Fibroblast of skin of back (primary cell): ENCODE results near the gene ZNF621. TPM values are rescaled to one million over a fixed set of nuclear protein-coding genes. Genes with fewer than 3 reads are reported as not detected.

Experiments used
- DNase-seq: peaks from one replicate; pipeline ENCODE4 v3.0.0-alpha.2; 2013
- polyA plus RNA-seq, 2 experiments: library from polyadenylated mRNA; unstranded; fragments of 120-200 nt; gene quantifications; one replicate each; pipeline ENCODE4 v1.2.1, GENCODE V29; 2013; ENCODE audit not compliant: insufficient read length in 2 of 2

Gene ZNF621
- polyA plus RNA-seq (2013, experiment 1 of 2; ENCODE audit: insufficient read length): 14.1 TPM
- polyA plus RNA-seq (2013, experiment 2 of 2; ENCODE audit: insufficient read length): 14.0 TPM

DNA sequence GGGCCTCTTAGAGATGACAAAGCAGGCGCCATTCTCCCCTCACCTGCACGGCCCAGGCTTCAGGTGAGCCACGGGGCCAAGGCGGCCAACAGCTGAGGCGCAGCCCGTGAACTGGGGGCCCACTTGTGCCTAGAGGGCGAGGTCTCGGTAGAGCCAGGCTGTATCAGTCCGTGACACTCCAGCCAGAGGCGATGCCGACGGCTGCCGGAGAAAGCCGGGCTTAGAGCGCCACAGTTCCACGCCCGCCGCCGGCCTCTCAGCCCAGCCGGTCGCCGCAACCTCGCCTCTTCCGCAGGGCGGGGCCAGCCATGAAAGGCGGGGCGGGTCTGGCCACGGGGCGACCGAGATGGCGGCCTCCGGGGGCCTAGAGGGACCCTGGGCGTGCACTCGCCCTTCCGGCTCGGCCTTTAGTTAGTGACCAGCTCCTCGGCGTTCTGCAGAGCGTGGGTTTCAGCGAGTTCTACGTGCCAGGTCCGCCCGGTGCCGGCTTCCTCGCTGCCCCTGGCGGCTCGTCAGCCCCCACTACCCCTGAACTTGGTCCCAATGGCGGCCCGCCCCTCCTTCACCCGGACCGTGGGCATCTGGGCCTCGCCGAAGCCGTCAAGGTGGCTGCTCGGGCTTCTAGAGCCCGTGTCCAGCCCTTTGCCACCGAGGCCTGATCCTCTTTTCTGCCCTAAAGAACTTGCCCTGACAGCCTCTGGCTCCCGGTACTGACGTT is at the start of gene ZNF621:
Gene ZNF621 (plus strand): TSS at position 393 of the 718 bp plus-strand sequence. CDS start 881 bp downstream, outside the sequence.
- peak; percentile 87 for DNase-seq

DNA sequence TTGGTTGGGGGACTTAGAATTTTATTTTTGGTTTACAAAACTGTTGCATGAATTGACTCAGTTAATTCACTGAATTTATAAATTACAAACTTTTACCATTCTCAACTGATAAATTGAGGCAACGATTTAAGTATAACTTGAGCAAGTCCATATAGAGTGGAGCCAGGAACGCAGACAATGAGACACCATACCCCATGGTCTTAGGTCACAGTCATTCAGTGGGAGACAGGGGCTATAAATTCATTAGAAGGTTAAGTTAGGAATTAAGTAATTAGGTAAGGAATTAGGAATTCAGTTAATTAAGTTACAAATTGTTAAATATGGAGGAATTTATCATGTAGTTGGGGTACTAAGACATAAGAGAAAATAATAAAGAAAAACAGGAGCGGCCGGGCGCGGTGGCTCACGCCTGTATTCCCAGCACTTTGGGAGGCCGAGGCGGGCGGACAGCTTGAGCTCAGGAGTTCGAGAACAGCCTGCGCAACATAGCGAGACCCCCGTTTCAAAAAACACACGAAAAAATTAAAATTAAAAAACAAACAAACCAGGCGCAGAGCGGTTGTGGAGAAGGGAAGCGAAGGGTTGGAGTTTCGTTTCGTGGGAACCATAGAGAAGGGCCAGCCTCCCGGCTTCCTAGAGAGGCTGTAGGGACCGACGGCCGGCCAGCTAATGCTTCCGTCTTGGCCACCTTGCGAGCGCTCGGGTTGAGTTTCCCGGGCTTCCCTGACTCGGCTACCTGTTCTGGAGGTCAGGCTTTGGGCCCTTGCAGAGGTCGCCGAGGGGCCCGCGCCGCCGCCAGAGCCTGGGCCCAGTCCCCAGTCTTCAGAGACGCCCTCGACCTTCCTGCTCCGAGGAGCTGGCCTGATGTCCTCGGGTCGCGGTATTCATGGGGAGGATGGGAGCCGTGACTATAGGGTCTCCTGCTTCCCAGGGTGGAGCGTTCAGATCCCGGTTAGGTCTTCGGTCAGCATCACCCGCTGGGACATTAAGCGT is 48.0 kb upstream of the ZNF621 start, which contains the start of gene ZNF619:
Gene ZNF619 (plus strand): TSS at position 645 of the 993 bp plus-strand sequence. CDS start 858 bp downstream, outside the sequence.
- DNase-seq: peak; percentile 77

DNA sequence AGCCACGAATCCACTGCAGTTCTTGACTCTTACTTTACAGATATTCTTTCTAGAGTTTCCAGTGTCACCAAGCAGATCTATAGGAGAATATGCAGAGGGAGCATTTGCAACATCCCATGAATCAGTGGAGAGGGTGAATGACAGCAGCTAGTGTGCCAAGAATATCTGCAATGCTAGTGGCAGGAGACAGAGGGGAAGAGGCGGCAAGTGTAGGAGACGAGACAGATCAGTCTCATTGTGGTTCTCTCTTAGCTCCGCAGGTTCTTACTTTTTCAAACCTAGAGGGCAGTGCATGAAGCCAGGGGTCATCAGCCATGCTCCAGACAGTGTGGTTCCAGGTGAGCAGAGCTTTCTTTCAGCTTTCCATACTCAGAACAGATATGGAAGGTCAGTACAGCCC is 47.1 kb upstream of the ZNF621 start:
- DNase-seq: peak; percentile 6

DNA sequence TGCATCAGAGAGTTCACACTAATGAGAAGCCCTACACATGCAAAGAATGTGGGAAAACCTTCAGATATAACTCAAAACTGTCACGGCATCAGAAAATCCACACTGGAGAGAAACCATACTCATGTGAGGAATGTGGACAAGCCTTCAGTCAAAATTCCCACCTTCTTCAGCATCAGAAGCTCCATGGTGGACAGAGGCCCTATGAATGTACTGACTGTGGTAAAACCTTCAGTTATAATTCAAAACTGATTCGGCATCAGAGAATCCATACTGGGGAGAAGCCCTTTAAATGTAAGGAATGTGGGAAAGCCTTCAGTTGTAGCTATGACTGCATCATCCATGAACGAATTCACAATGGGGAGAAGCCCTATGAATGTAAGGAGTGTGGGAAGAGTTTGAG is 37.6 kb upstream of the ZNF621 start:
- DNase-seq: no peak

DNA sequence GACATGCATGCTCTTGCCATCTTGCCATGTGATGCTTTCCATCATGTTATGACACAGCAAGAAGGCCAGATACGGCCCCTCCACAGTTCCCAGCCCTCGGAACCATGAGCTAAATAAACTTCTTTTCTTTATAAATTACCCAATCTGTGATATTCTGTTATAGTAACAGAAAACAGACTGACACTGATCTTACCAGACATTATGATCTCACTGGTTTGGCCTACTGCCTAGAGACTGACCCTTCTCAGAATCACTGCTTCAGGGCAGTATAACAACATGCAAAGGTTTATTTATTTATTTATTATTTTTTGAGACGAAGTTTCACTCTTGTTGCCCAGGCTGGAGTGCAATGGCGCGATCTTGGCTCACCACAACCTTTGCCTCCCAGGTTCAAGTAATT is 33.8 kb upstream of the ZNF621 start:
- DNase-seq: no peak

DNA sequence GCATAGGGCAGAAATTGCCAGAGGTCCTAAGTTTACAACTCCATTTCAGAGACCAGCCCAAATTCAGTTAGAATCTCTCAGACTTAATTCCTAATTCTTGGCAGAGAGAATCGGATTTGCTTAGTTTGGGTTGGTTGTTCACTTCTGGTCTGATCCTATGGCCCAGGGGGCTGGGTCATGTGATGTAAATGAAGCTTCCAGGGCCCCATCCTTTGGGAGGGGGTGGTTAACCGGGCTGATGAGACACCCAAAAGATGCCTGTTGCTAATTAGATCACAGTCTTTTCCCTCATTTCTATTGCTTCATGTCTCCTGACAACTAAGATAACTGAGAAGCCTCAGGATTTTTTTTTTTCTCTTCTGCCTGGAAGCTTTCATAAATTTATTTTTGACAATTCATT is 30.1 kb upstream of the ZNF621 start:
- no peak for DNase-seq

DNA sequence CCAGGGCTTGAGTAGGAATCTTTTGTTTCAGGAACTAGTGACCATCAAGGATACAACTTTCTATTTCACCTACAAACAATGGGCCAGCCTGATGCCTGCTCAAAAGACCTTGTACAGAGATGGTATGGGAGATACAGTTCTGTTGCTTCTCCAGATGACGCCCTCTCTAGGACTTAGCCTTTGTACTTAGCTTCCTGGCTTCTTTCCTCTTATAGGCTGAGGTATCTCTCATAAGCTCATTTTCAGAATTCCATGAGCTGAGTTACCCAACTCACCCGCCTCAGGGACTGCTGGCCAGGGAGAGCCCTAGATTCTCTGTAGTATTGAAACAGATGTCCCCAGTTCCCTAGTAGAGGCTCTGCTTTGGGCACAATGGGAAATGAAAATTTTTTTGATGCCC is 27.5 kb upstream of the ZNF621 start:
- DNase-seq: no peak

DNA sequence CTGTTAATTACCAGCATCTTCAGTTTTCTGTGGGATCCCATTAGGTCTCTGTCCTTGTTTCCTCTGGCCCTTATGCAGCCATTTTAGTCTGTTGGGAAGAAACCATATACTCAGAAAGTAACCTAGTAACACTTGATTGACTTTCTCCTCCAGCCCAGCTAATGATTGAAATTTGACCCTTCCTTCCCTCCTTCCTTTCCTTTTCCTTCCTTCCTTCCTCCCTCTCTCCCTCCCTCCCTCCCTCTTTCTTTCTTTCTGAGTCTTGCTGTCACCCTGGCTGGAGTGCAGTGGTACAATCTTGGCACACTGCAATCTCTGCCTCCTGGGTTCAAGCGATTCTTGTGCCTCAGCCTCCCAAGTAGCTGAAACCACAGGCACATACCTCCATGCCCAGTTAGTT is 24.8 kb upstream of the ZNF621 start:
- no peak for DNase-seq

DNA sequence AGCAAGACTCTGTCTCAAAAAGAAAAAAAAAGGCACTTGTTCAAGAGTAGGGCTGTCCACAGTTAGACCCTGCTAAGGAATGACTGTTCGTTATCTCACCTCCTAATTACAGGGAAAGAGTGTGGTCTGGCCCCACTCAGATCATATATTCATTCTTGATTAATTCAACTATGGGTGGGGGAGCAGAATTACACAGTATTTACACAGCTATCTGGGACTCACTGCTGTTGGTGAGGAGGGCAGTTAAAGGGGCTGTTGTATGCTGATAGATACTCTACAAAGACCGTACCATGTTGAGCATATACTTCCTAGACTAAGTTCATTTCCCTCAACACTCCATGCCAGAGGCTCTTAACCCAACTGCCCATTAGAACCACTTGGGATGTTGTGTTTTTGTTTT is 22.7 kb upstream of the ZNF621 start:
- no peak for DNase-seq

DNA sequence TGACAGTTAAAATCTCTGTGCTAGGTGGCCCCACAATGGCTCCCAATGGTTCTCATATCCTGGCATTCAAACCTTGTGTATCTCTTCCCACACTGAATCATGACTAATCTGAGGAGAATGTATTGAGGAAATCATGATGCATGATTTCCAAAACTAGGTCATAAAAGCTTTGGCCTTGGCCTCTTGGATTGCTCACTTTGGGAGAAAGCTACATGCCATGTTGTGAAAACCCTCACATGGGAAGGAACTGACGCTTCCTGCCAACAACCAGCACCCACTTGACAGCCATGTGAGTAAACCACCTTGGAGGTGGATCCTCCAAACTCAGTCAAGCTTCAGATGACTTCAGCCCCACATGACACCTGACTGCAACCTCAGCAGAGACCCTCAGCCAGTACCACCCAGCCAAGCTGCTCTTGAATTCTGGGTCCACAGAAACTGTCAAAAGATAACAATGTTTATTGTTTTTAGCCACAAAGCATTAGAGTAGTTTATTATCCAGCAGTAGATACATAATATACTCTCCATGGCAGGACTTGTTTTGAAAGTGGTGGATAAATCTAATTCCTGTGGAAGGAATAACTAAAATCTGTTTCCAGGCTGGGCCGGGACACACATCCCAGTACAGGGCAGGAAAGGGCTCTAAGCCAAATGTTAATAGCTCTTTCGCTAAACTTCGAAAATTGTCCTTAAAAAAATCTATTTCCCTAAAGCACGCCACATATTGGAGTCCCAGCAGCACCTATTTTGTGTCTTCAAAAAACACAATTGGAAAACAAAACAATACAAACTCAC is 19.9 kb upstream of the ZNF621 start:
- peak; percentile 97 for DNase-seq

DNA sequence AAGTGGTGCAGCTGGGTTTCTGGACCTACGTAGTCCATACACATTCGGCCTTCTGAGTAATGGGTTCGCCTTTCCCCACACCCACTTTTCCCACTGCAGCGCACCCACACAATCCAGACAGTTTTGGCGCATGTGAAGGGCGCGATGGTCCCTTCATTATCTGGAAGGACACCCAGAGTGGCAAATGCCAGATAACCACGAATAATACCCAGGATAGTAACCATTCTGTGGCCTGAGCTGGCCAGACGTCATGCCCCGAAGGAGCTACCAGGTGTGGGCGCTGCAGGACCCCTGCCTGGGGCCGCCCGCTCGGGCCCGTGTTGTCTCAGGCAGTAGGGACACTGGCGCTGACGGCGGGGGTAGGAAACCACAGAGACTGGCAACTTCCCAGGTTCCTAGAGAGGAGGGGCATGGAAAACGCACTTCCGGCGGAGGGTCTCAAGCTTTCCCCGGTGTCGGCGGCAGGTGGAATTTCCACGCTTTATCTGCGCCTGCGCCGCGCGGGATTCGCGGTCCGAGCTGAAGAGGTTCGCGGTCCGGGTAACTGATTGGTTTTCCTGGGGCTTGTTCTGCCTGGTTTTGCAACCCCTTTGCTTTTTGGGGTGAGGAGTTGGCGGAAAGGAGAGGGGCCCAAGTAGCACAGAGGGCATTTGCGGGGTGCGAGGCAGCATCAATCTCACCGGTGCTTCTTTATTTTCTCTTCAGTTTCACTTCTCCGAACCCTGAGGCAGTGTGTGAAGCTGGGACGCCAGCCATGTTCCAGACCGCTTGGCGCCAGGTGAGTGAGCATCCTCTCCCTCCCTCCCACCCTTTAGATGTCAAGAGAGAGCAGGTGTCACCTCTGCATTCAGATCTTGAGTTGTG is 18.9 kb upstream of the ZNF621 start, which contains the start of gene ZNF620:
Gene ZNF620 (plus strand): TSS at position 441 of the 864 bp plus-strand sequence. CDS start 314 bp downstream, at position 755.
- DNase-seq: peak; percentile 57

DNA sequence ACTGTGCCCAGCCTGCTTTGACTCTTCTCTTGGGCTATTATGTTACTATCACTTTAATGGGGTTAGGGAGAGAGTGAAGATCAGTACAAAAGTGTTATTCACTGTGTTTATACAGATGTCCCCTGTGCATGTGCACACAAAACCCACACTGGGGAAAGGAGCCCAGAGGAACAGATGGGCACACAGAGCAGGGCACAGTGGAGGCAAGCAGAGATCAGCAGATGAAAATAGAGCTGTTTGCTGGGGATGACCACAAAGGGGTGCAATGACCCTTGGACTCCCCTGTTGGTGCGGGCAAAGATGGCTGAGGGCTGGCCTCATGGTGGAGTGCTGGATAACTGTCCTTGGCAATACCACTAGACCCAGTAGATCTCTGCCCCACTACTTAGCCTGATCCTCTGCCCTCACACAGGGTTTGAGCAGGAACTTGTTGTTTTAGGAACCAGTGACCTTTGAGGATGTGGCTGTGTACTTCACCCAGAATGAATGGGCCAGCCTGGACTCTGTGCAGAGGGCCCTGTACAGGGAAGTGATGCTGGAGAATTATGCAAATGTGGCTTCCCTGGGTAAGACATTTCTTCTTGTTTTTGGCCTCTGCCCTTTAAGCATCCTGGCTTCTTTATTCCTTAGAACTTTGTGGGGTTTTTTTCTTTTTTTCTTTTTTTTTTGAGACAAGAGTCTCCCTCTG is 13.6 kb upstream of the ZNF621 start:
- DNase-seq: no peak

DNA sequence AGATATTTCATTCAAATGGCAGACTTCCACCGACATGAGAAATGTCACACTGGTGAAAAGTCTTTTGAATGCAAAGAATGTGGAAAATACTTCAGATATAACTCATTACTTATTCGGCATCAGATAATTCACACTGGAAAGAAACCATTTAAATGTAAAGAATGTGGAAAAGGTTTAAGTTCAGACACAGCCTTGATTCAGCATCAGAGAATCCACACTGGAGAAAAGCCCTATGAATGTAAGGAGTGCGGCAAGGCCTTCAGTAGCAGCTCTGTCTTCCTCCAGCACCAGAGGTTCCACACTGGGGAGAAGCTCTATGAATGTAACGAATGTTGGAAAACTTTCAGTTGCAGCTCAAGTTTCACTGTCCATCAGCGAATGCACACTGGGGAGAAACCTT is 8.6 kb upstream of the ZNF621 start:
- DNase-seq: peak; percentile 89

DNA sequence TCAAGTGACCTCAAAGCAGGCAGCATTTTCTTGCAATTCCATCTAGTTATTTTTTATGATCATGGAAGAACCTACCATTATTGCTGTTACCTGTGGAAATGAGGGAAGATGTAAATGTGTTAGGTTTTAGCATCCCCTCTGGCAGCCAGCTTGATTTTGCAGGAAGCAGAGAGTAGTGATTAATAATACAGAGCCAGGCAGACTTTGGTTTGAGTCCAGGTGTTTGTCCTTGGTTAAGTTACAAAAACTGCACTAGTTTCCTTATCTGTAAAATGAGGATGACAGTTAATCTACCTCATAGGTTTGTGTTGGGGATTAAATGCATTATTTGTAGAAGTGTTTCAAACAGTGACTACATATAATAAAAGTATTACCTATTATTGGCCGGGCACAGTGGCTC is 6.7 kb upstream of the ZNF621 start:
- no peak for DNase-seq

DNA sequence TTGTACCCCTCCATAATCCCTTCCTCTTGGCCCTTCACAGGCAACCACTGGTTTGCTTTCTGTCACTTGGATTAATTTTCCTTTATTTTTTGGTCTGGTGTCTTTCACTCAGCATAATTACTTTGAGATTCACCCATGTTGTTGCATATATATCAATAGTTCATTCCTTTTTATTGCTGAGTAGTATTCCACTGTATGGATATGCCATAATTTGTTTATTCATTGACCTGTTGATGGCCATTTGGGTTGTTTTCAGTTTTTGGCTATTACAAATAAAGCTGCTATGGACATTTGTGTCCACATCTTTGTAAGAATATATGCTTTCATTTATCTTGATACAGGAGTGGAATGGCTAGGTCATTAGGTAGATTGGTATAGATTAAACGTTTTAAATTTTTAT is 5.9 kb upstream of the ZNF621 start:
- no peak for DNase-seq

DNA sequence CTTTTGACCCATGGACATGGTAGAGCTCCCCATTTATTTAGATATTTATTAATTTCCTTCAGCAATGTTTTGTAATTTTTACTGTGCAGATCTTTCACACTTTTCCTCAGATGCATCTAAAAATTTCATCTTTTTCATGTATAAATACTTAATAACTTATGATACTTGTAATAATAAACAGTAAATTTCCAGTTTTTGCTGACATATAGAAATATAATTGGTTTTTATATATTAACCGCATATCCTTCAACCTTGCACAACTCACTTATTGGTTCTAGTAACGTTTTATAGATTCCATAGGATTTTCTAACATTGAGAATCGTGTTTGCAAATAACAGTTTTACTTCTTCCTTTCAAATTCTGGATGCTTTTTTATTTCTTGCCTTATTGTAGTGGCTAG is 3.5 kb upstream of the ZNF621 start:
- no peak for DNase-seq

DNA sequence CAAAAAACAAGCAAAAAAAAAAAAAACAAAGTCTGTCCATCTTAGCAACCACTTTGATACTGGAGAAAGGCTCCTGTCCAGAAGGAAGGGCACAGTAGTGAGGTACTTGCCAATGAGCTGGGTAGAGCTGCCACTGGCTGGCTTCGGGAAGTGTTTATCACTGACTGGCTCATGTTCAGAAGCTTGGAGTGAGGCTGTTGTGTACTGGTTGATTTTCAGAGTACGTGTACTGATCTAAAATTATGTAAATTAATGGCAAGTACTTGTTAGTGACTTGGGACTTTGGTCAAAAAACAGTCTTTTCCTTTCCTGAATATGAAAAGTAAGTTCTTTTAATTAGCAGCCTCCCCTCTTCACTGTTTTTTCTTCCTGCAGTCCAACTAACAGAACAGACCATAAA is 979 bp upstream of the ZNF621 start:
- no peak for DNase-seq

DNA sequence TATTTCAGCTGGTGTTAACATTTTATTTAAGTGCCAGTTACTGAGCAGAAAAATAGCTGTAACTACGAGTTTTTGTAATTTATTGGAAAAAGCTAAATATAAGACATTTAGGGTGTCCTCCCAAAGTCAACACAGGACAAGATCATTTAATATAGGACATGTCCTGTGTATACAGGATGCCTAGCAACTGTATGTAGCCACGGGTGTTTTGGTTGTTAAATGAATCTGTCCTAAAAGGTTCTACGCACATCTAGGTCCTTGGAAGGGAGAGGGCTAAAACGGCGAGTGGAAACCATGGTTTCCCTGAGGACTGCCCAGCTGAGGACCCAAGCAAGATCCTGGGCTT is 565 bp upstream of the ZNF621 start:
- DNase-seq: no peak

DNA sequence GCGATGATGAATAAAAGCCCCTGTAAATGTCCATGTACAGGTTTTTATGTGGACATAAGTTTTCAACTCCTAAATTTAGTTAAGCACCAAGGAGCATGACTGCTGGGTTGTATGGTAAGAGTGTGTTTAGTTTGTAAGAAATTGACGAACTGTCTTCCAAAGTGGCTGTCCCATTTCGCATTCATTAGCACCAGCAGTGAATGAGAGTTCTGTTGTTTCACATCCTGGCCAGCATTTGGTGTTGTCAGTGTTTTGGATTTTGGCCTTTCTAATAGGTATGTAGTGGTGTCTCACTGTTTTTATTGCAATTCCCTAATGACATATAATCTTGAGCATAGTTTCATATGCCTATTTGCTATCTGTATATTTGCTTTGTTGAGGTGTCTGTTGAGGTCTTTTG is 3.7 kb downstream of the ZNF621 start:
- no peak for DNase-seq

DNA sequence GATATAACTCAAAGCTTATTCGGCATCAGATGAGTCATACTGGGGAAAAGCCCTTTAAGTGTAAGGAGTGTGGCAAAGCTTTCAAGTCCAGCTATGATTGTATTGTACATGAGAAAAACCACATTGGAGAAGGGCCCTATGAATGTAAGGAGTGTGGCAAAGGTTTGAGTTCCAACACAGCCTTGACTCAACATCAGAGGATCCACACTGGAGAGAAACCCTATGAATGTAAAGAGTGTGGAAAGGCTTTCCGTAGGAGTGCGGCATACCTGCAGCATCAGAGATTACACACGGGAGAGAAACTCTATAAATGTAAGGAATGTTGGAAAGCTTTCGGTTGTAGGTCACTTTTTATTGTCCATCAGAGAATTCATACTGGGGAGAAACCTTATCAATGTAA is 7.5 kb downstream of the ZNF621 start:
- peak; percentile 10 for DNase-seq

DNA sequence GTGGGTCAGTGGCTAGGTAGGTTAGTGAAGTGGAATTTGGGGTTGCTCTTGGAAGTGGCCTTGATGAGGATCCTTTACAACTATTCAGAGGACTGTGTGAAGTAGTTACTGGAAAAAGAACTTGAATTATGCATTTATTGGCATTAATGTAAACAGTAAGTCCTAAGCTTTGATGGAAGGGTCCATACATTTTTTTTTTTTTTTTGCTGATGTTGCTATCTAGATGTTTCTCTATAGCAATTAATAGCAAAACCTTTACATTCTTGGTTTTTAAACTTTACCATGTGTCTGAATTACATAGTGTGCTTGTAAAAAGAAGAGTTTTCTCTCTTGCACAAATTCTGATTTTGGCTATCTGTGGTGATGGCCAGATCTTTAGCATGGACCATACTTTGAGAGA is 9.5 kb downstream of the ZNF621 start:
- DNase-seq: no peak
